Epithelial cell of proximal tubule (primary cell): ENCODE measurements around the gene ETV3. TPM values are rescaled to one million over a fixed set of nuclear protein-coding genes. Genes with fewer than 3 reads are reported as not detected.

ENCODE experiments used
- DNase-seq: peaks from one replicate; pipeline ENCODE4 v3.0.0-alpha.2; 2011; ENCODE audit warnings: low read depth
- H3K4me3 ChIP-seq: 2 replicates; pipeline ENCODE4 v1.5.1; 2011; ENCODE audit warnings: low read depth, mild to moderate bottlenecking, low read length
- total RNA-seq: library from RNA; depleted of rRNA; stranded (reverse); fragments of >200 nt; gene quantifications from 2 replicates; pipeline ENCODE4 v1.2.3, GENCODE V29; 2015
- TF ChIP-seq, protein P1 (sequence below): conservative IDR thresholded peaks from 2 replicates; pipeline ENCODE4 v1.5.1; 2012; ENCODE audit warnings: low read depth, mild to moderate bottlenecking, low read length

ETV3 gene
- total RNA-seq, 1 donor from 2014 or later, result 6.9 TPM

DNA sequence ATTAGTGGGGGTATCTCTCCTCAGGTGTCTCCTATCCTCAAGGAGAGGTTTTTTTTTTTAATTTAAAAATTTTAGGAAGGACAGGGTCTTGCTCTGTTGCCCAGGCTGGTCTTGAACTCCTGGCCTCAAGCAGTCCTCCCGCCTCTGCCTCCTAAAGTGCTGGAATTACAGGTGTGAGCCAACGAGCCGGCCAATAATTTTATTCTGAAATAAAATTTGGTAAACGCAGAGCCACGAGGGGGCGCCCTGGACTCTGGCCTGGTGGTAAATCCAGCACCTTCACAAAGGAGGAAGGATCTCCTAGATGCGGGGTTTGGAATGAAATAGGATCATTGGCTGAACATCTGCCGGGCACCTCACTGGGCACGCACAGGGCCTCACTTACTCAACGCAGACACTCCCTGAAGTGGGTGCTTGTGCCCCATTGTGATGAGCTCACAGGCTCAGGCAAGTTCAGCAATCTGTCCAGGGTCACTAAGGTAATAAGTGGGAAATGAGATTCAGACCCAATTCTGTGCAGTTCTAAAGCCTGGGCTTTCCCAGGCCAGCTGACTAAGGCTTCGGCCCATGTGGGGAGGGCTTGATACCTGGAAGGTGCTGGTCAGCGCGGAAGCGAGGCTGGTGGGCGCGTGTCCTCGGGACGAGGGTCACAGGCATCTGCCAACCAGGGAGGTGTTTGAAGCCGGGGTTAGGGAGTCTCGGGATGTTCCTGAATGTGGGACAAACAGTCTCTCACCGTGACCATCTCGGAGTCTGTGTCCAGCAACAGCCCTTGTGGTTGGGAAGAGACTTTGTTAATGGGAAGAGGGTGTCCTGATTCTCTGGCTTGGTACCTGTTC, 32.7 kb upstream of the ETV3 start:
- DNase-seq, result no peak
- TF ChIP-seq, protein P1, sequence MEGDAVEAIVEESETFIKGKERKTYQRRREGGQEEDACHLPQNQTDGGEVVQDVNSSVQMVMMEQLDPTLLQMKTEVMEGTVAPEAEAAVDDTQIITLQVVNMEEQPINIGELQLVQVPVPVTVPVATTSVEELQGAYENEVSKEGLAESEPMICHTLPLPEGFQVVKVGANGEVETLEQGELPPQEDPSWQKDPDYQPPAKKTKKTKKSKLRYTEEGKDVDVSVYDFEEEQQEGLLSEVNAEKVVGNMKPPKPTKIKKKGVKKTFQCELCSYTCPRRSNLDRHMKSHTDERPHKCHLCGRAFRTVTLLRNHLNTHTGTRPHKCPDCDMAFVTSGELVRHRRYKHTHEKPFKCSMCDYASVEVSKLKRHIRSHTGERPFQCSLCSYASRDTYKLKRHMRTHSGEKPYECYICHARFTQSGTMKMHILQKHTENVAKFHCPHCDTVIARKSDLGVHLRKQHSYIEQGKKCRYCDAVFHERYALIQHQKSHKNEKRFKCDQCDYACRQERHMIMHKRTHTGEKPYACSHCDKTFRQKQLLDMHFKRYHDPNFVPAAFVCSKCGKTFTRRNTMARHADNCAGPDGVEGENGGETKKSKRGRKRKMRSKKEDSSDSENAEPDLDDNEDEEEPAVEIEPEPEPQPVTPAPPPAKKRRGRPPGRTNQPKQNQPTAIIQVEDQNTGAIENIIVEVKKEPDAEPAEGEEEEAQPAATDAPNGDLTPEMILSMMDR, result peak; percentile 68
- no peak overlapping the region for H3K4me3 ChIP-seq

DNA sequence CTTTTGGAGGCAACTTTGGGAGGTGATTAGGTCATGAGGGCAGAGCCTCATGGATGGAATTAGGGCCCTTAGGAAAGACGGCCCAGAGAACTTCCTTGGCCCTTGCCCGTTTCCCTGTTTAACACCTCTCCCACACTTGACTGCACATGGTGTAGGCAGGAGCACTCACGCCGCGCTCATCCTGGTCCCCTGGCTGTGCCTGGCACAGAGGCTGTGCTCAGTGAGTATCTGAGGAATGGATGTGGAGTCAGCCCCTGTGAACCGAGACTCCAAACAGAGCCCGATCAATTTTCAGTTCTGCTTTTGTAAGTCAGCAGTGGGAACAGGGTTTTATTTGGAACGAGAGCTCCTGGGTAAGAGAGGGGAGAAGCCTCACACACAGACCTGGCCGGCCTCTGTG, 29.8 kb upstream of the ETV3 start:
- DNase-seq, result no peak
- TF ChIP-seq, protein P1, result no peak
- H3K4me3 ChIP-seq, result no peak overlapping the region

DNA sequence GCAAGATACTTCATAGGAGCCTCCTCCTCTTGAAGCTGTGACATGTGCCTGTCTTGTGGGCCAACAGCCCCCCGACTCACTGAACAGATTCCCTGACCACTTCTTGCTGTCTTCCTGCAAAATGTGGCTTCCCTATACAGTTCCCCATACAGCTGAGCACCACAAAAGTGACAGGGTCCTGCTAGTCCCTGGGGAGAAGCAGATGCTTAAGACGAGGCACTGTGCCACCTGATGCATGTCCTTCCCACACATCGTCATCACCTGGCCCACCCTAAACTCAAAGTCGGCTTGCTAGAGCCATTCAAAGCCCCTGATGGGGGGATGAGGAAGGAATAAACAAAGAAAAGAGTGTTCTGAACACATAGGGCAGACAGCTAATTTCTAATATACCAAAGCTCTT, 29.2 kb upstream of the ETV3 start:
- no peak for DNase-seq
- TF ChIP-seq, protein P1, result no peak
- H3K4me3 ChIP-seq, result no peak overlapping the region

DNA sequence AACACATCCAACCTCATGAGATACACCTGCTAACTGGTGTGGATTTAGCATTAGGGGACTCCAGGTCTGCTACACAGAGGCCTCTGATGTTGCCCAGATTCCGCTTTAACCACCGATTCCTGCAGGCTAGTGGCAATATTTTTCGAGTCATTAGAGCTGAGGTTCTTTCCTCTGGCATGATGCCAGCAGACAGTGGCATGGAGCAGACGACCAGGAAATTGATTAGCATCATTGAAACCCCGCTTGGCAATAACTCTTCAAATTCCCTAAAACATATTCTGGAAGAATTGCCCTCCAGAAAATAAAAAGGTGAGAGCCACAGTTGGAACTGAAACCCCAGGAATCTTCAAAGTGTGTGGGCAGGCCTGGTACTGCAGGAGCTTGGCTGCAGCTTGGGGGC, 28.4 kb upstream of the ETV3 start:
- no peak for DNase-seq
- no peak overlapping the region for H3K4me3 ChIP-seq
- TF ChIP-seq, protein P1, result no peak

DNA sequence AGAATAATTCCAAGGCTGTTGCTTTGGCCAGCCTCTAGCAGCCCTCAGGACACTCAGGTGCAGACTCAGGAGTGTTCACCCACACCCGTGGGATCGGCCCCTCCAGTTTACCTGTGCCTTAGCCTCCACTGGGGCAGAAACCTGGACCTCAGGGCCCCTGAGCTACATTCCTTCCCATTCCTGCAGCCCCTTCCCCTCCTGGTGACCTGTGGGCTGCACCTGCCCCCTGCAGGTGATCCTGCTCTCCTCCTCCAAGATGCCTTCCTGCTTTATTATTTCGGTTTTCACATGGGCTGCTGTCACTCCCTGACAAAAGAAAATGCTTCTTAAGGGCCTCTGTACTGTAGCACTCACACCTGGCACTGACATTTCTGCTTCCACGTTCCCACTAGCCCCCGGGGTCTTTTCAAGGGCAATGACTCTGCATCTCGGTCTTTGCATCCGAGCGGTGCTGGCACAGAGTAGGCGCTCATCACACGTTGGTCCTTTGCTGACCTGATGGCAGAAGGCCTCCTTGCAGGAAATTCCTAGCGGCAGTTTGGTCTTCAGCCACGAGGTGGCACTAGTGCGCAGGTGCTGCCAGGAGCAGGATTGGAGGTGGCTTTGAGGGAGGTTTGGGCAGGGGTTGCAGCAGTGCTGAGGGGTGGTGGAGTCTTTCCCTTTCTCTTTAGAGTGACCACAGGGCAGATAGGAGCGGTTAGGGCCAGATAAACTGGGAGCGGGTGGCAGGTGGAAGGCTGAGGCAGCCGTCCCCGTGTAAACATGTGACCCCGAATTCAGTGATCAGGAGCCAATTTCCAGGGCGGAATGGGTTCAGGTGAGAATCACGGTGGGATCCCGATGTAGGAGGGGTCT, 25.3 kb upstream of the ETV3 start:
- DNase-seq, result no peak
- no peak overlapping the region for H3K4me3 ChIP-seq
- TF ChIP-seq, protein P1, result peak; percentile 95

DNA sequence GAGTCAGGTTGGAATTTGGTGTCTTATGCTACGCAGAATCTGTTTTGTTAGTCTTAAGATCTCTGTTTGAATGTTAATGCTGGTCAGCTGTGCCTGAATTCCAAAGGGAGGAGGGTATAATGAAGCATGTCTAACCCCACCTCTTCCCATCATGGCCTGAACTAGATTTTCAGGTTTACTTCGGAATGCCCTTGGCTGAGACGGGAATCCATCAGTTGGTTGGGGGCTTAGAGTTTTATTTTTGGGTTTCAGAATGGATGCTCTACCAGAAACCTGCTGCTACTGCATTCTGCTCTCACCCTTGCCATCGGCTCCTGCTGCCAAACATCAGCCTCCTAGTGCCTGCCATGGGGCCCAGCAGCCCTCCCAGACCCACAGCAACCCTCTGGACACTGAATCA, 24.1 kb upstream of the ETV3 start:
- H3K4me3 ChIP-seq, result no peak overlapping the region
- no peak for DNase-seq
- TF ChIP-seq, protein P1, result no peak
